Measurements from ENCODE around the gene LMF1. TPM values are rescaled to one million over a fixed set of nuclear protein-coding genes. Genes with fewer than 3 reads are reported as not detected.

Gene LMF1
- total RNA-seq, 1 donor from 2014 or later = 21.4 TPM

- Mint-ChIP-seq H3K4me1 (ENCODE audit: unreplicated experiment) (peaks cover 5% of the 10 kb centered on the region), H3K27ac (no peak overlapping the region), H3K36me3 (no peaks in the 10 kb centered on the region), H3K9me3 (no peaks in the 10 kb centered on the region), H3K4me3 (no peak overlapping the region), H3K27me3 (no peaks in the 10 kb centered on the region)
- no peak for DNase-seq (ENCODE audit: extremely low spot score, unreplicated experiment)
- TF ChIP-seq CTCF (conservative IDR thresholded peaks at IDR 0.05) = no peak
Measured at GRCh38 chr16:1006781-1007180, 36.0 kb upstream of the LMF1 start.

GRCh38 chr16:1005286-1005685 is 34.5 kb upstream of the LMF1 start:
- H3K9me3 Mint-ChIP-seq = no peaks in the 10 kb centered on the region
- H3K27ac Mint-ChIP-seq = no peak overlapping the region
- H3K4me1 Mint-ChIP-seq (ENCODE audit: unreplicated experiment) = peaks cover 5% of the 10 kb centered on the region
- H3K4me3 Mint-ChIP-seq = no peak overlapping the region
- no peaks in the 10 kb centered on the region for H3K36me3 Mint-ChIP-seq
- TF ChIP-seq CTCF (conservative IDR thresholded peaks at IDR 0.05) = no peak
- H3K27me3 Mint-ChIP-seq = peaks cover 2% of the 10 kb centered on the region
- DNase-seq (ENCODE audit: extremely low spot score, unreplicated experiment) = no peak

GRCh38 chr16:1003391-1004347 is 32.9 kb upstream of the LMF1 start:
- TF ChIP-seq CTCF (conservative IDR thresholded peaks at IDR 0.05) = no peak
- no peaks in the 10 kb centered on the region for H3K9me3 Mint-ChIP-seq
- no peak for DNase-seq (ENCODE audit: extremely low spot score, unreplicated experiment)
- no peak overlapping the region for H3K27ac Mint-ChIP-seq
- H3K27me3 Mint-ChIP-seq = peaks cover 2% of the 10 kb centered on the region
- no peaks in the 10 kb centered on the region for H3K36me3 Mint-ChIP-seq
- no peak overlapping the region for H3K4me3 Mint-ChIP-seq
- H3K4me1 Mint-ChIP-seq (ENCODE audit: unreplicated experiment) = peaks cover 5% of the 10 kb centered on the region

GRCh38 chr16:1002399-1003166 is 31.8 kb upstream of the LMF1 start:
- H3K36me3 Mint-ChIP-seq = no peaks in the 10 kb centered on the region
- peaks cover 2% of the 10 kb centered on the region for H3K27me3 Mint-ChIP-seq
- H3K27ac Mint-ChIP-seq = no peak overlapping the region
- no peak for TF ChIP-seq CTCF (conservative IDR thresholded peaks at IDR 0.05)
- no peaks in the 10 kb centered on the region for H3K9me3 Mint-ChIP-seq
- peaks cover 5% of the 10 kb centered on the region for H3K4me1 Mint-ChIP-seq (ENCODE audit: unreplicated experiment)
- no peak overlapping the region for H3K4me3 Mint-ChIP-seq
- no peak for DNase-seq (ENCODE audit: extremely low spot score, unreplicated experiment)

GRCh38 chr16:1001096-1001495 is 30.3 kb upstream of the LMF1 start:
- H3K4me1 Mint-ChIP-seq (ENCODE audit: unreplicated experiment) = peaks cover 11% of the 10 kb centered on the region
- no peak overlapping the region for H3K27ac Mint-ChIP-seq
- no peak overlapping the region for H3K4me3 Mint-ChIP-seq
- no peaks in the 10 kb centered on the region for H3K9me3 Mint-ChIP-seq
- H3K27me3 Mint-ChIP-seq = peaks cover 6% of the 10 kb centered on the region
- no peaks in the 10 kb centered on the region for H3K36me3 Mint-ChIP-seq
- no peak for DNase-seq (ENCODE audit: extremely low spot score, unreplicated experiment)
- no peak for TF ChIP-seq CTCF (conservative IDR thresholded peaks at IDR 0.05)
